H1 (cell line): ENCODE measurements around the gene ZNF597.

Experiments
- EP300 ChIP-seq, 2 experiments: IDR thresholded peaks; 1 replicate in 1 of 2; 2 replicates in 1 of 2; pipeline ENCODE4 v1.6.1; 2011 to 2012; ENCODE audit warnings: low read depth in 2 of 2, low read length in 2 of 2, mild to moderate bottlenecking in 2 of 2, borderline replicate concordance in 1 of 2, inconsistent platforms in 1 of 2, moderate library complexity in 1 of 2
- POLR2A ChIP-seq, 2 experiments: IDR thresholded peaks; 1 replicate in 1 of 2; 2 replicates in 1 of 2; pipeline ENCODE4 v1.6.1; 2011; ENCODE audit warnings: low read depth in 2 of 2, low read length in 2 of 2, mild to moderate bottlenecking in 2 of 2; ENCODE audit errors: control extremely low read depth in 1 of 2
- POLR2AphosphoS5 ChIP-seq: IDR thresholded peaks from 2 replicates; pipeline ENCODE4 v1.6.1; 2011; ENCODE audit warnings: low read depth, low read length
- YY1 ChIP-seq: IDR thresholded peaks from 2 replicates; pipeline ENCODE4 v1.6.1; 2011; ENCODE audit warnings: low read depth, mild to moderate bottlenecking, low read length

GRCh38 chr16:3486506-3487215 is 43.4 kb upstream of the ZNF597 start:
- no peak for TF ChIP-seq POLR2AphosphoS5
- no peak for TF ChIP-seq YY1
- TF ChIP-seq EP300 (IDR thresholded peaks at IDR 0.05; ENCODE audit: borderline replicate concordance in 1 of 2, low read depth in 2 of 2, low read length in 2 of 2), result no peak
- no peak for TF ChIP-seq POLR2A (IDR thresholded peaks at IDR 0.05; ENCODE audit: control extremely low read depth in 1 of 2, low read depth in 2 of 2, low read length in 2 of 2)
